Panc1 (cell line): ENCODE results near the gene APOE. TPM values are rescaled to one million over a fixed set of nuclear protein-coding genes. Genes with fewer than 3 reads are reported as not detected.

Experiments used
- ATAC-seq: fragments of 200-7000 bp; cut with Tn5 transposase; 2 replicates; pipeline ENCODE4 v1.9.1; 2020; ENCODE audit warnings: mild to moderate bottlenecking, moderate library complexity
- BruUV-seq: library from RNA; stranded (reverse); fragments of 400-500 nt; replicated peaks from 2 replicates; lab custom pipeline; 2021; lab: Mats Ljungman, UMichigan
- CTCF ChIA-PET: fragments of 300-600 bp; sonication (Branson Sonifier 250); formaldehyde crosslinking; loops from one replicate; lab custom pipeline; 2022; ENCODE audit warnings: antibody characterized with exemption; lab: Charles Lee
- POLR2A ChIA-PET: fragments of 300-600 bp; sonication (Branson Sonifier 250); formaldehyde crosslinking; loops from one replicate; lab custom pipeline; 2022; ENCODE audit warnings: antibody characterized with exemption; lab: Charles Lee
- DNase-seq: peaks from one replicate; pipeline ENCODE4 v3.0.0-alpha.2; 2010; ENCODE audit warnings: low read depth, low spot score
- H3K27ac ChIP-seq: 2 replicates; pipeline ENCODE4 v1.5.1; 2011; ENCODE audit warnings: mild to moderate bottlenecking, low read length, inconsistent platforms
- H3K27me3 ChIP-seq: fragments of 200-500 bp; sonication (Bioruptor generic); 2 replicates; pipeline ENCODE4 v1.6.0; 2014; ENCODE audit warnings: low read length, inconsistent platforms; ENCODE audit not compliant: control insufficient read depth, insufficient read depth
- H3K36me3 ChIP-seq: fragments of 200-500 bp; sonication (Bioruptor generic); 2 replicates; pipeline ENCODE4 v1.5.1; 2014; ENCODE audit warnings: inconsistent platforms, mild to moderate bottlenecking, low read length, moderate library complexity; ENCODE audit not compliant: control insufficient read depth, insufficient read depth
- H3K4me1 ChIP-seq: 2 replicates; pipeline ENCODE4 v1.5.1; 2011; ENCODE audit warnings: inconsistent platforms, mild to moderate bottlenecking, low read length, moderate library complexity; ENCODE audit not compliant: control insufficient read depth, insufficient read depth
- H3K4me3 ChIP-seq, 2 experiments: 2 replicates each; pipeline ENCODE4 v1.5.1; 2011 to 2012; ENCODE audit warnings: low read depth in 2 of 2, low read length in 2 of 2, mild to moderate bottlenecking in 2 of 2, inconsistent platforms in 1 of 2, moderate library complexity in 1 of 2
- H3K9me3 ChIP-seq: fragments of 200-500 bp; sonication (Bioruptor generic); 2 replicates; pipeline ENCODE4 v1.5.1; 2014; ENCODE audit warnings: low read depth, mild to moderate bottlenecking, inconsistent platforms, low read length, moderate library complexity; ENCODE audit not compliant: control insufficient read depth, insufficient read depth
- CTCF ChIP-seq: fragments of 450-650 bp; IDR thresholded peaks from 2 replicates; pipeline ENCODE4 v1.5.1; 2017; ENCODE audit warnings: mild to moderate bottlenecking
- POLR2AphosphoS5 ChIP-seq: IDR thresholded peaks from 2 replicates; pipeline ENCODE4 v1.6.1; 2012; ENCODE audit warnings: mild to moderate bottlenecking, low read depth, low read length, moderate library complexity
- REST ChIP-seq, 2 experiments: IDR thresholded peaks; 2 replicates each; pipeline ENCODE4 v1.6.1; 2011 to 2012; ENCODE audit warnings: low read depth in 2 of 2, control low read depth in 1 of 2, low read length in 1 of 2, mild to moderate bottlenecking in 1 of 2, moderate library complexity in 1 of 2; ENCODE audit not compliant: insufficient read depth in 1 of 2
- SIN3A ChIP-seq: IDR thresholded peaks from 2 replicates; pipeline ENCODE4 v1.6.1; 2012; ENCODE audit warnings: low read depth, mild to moderate bottlenecking, low read length, moderate library complexity, borderline replicate concordance; ENCODE audit not compliant: insufficient read depth
- TCF7L2 ChIP-seq: IDR thresholded peaks from 2 replicates; pipeline ENCODE4 v1.6.1; 2011; ENCODE audit warnings: mild to moderate bottlenecking, low read depth, low read length, inconsistent platforms
- in situ Hi-C: cut with HindIII; loops from 2 replicates; pipeline ENCODE4 v1.10.0; 2016; ENCODE audit warnings: low sequenced_read_pairs, low pct_unique_long_range_greater_than_20kb
- intact Hi-C: fragments of 100-400 bp; cut with micrococcal nuclease; formaldehyde crosslinking; loops from one replicate; pipeline ENCODE4 v1.10.0; 2022; ENCODE audit not compliant: unreplicated experiment
- total RNA-seq: library from RNA; stranded (reverse); gene quantifications from one replicate; pipeline ENCODE4 v1.2.1, GENCODE V29; 2021; ENCODE audit not compliant: unreplicated experiment

Gene APOE
- total RNA-seq, 1 experiment from 2014 or later: 780 TPM

DNA sequence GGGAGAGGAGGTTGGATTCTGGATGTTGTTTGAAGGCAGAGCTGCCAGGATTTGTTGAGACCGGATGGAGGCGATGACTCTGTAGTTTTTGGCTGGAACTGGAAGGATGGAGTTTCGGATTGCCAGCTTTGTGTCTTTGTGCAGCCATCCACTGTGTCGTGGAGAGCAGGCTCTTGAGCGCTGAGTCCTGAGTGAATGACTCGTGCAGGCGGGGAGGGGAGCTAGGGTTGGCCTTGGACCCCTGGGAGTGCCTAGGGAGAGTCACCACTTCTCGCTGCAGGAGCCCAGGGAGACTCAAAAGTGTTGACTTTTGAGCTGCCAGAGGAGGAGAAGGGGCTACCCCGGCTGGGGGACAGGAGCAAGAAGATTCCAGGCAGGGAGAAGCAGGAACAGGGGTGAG lies 10.7 kb upstream of the APOE start:
- in situ Hi-C loops: no loop called here
- ChIA-PET CTCF (no interaction called here), POLR2A (interaction anchor here (0.5 kb wide), 1 partner anchor 192 kb away, joined by 11 read pairs; no protein-coding TSS in a partner anchor)
- no peak for ATAC-seq
- no peak for TF ChIP-seq TCF7L2
- no peak for TF ChIP-seq REST (IDR thresholded peaks at IDR 0.05; ENCODE audit: insufficient read depth in 1 of 2, low read depth in 2 of 2, low read length in 1 of 2)
- TF ChIP-seq SIN3A: no peak
- TF ChIP-seq CTCF: no peak
- TF ChIP-seq POLR2AphosphoS5: no peak
- H3K4me1 ChIP-seq: peaks cover 7% of the 10 kb centered on the region; the same call in 1 of the 2 replicates
- no TSS peak for BruUV-seq
- intact Hi-C loops: no loop called here
- H3K4me3 ChIP-seq: no peak overlapping the region
- DNase-seq: no peak
- H3K36me3 ChIP-seq: peaks cover 27% of the 10 kb centered on the region
- H3K27ac ChIP-seq: no peak overlapping the region
- H3K9me3 ChIP-seq: no peaks in the 10 kb centered on the region
- no peaks in the 10 kb centered on the region for H3K27me3 ChIP-seq

- POLR2A ChIA-PET: no interaction called here
- peaks cover 21% of the 10 kb centered on the region for H3K36me3 ChIP-seq
Observed at GRCh38 chr19:44897835-44898234, 7.8 kb upstream of the APOE start.

More at GRCh38 chr19:44897835-44898234, 7.8 kb upstream of the APOE start:
- ATAC-seq (no peak), DNase-seq (no peak)
- Histone ChIP-seq H3K4me1 (peaks cover 3% of the 10 kb centered on the region; the same call in 1 of the 2 replicates), H3K27me3 (no peaks in the 10 kb centered on the region), H3K27ac (no peak overlapping the region), H3K4me3 (no peak overlapping the region), H3K9me3 (no peaks in the 10 kb centered on the region)
- TF ChIP-seq POLR2AphosphoS5: no peak
- no peak for TF ChIP-seq SIN3A
- no peak for TF ChIP-seq TCF7L2
- no peak for TF ChIP-seq CTCF
- TF ChIP-seq REST (IDR thresholded peaks at IDR 0.05; ENCODE audit: insufficient read depth in 1 of 2, low read depth in 2 of 2, low read length in 1 of 2): no peak
- CTCF ChIA-PET: no interaction called here
- intact Hi-C loops (no loop called here), in situ Hi-C loops (no loop called here)
- BruUV-seq: no TSS peak
